Activated naive CD4-positive, alpha-beta T cell treated with anti-CD3 and anti-CD28 coated beads, Interleukin-2, amount 50 U/mL, for 72 hours (primary cell): Measurements from ENCODE around the gene SOCS3. TPM values are rescaled to one million over a fixed set of nuclear protein-coding genes. Genes with fewer than 3 reads are reported as not detected.

Source experiments
- ATAC-seq, 2 donors: fragments of 150-1000 bp; cut with Tn5 transposase; 2 replicates each; pipeline ENCODE4 v1.10.0; 2021; ENCODE audit warnings: mild to moderate bottlenecking in 2 of 2, moderate library complexity in 2 of 2
- DNase-seq, 2 donors: peaks; one replicate each; pipeline ENCODE4 v3.0.0; 2021 to 2022; ENCODE audit warnings: low spot score in 2 of 2
- H3K27ac Mint-ChIP-seq, 2 donors: one replicate each; pipeline ENCODE4 v1.8.0; 2022; ENCODE audit warnings: mild to moderate bottlenecking in 2 of 2, mixed read lengths in 2 of 2
- H3K36me3 Mint-ChIP-seq, 2 donors: one replicate each; pipeline ENCODE4 v1.8.0; 2022; ENCODE audit warnings: mixed read lengths in 2 of 2
- H3K9me3 Mint-ChIP-seq, 2 donors: one replicate each; pipeline ENCODE4 v1.8.0; 2022; ENCODE audit warnings: mixed read lengths in 2 of 2
- total RNA-seq, 2 donors: library from RNA; stranded (reverse); gene quantifications; one replicate each; pipeline ENCODE4 v1.2.3, GENCODE V29; 2022

The SOCS3 gene
- total RNA-seq, 2 donors from 2014 or later, result 179 to 182 TPM

DNA sequence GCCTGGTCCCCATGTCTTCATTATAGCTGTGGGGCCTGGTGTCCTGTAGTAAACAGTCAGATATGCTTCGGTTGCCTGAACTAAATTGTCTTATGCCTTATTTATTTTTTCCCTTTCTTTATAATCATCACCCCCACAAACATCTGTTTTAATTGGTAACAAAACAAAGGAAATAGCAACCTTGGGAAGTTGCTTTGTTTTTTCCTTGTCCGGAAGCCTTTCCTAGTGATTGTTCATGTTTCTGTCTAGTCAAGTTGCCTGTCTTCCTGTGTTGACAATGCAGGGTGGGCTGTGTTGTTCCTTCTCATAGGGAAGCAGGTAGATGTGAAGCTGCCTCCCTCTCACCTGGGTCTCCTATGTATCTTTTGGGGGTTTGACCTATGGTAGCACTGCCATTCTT is 35.3 kb upstream of the SOCS3 start:
- no peak for ATAC-seq
- no peaks in the 10 kb centered on the region for H3K9me3 Mint-ChIP-seq

DNA sequence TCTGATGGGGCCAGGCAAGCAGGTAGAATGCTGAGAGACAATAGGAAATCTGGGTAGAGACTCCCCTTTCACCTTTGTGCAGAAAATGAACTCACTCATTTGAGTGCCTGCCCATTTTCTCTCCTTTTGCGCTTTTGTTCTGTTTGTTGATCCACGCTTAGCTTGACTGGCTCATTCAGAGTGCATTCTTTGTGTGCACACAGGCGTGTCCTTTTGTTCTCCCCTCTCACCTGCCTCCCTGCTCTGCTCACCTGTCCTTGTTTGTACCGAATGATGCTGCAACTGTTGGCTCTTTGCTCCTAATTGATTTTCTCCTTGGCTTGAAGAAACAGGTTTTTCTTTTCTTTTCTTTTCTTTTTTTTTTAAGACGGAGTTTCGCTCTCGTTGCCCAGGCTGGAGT is 34.3 kb upstream of the SOCS3 start:
- DNase-seq (no peak), ATAC-seq (no peak)
- no peaks in the 10 kb centered on the region for H3K9me3 Mint-ChIP-seq
- H3K27ac Mint-ChIP-seq, result no peak overlapping the region
- peaks cover 12 to 29% of the 10 kb centered on the region in 2 donors for H3K36me3 Mint-ChIP-seq

More for the DNA sequence above, 35.3 kb upstream of the SOCS3 start:
- DNase-seq, result no peak
- Mint-ChIP-seq H3K36me3 (peaks cover 12 to 22% of the 10 kb centered on the region in 2 donors), H3K27ac (peak overlapping the region; percentile 6 to 29)

DNA sequence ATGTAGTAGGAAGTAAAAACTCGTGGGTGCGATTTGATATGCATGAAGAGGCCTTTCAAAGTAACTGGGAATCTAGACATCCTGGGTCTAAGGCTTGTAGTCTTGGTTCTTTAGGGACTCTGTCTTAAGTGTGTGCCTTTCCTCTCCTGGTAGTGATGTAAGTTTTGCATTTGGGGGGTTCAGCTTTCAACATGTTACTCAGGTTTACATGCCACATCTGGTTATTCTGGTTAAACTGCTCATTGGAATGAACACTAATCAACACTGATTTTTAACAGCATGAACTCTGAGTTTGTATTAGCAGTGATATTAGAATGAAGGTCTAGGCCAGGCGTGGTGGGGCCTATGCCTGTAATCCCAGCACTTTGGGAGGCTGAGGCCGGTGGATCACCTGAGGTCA is 33.7 kb upstream of the SOCS3 start:
- no peak for DNase-seq
- ATAC-seq, result no peak
- Mint-ChIP-seq H3K36me3 (peaks cover 12 to 35% of the 10 kb centered on the region in 2 donors), H3K27ac (no peak overlapping the region), H3K9me3 (no peaks in the 10 kb centered on the region)

DNA sequence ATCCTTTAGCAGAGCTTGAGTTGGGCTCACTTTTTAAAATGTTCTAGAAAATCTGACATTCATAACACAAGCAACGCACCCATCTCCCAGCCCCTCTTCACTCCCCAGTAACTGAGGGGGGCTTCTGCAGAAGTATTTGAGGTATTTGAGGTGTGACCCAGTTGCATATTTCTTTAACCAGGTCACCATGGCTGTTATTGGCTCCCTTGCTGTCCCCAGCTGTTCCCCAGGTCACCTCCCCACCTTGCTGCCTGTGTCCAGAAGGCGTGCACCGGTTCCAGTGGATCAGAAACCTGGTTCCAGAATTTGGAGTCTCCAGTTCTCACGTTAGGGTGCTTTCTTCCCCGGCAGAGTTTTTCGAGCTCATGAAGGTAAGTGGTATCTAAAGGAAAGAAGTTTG is 32.4 kb upstream of the SOCS3 start:
- DNase-seq (no peak), ATAC-seq (no peak)
- Mint-ChIP-seq H3K27ac (peak overlapping the region; percentile 28 to 77), H3K9me3 (no peaks in the 10 kb centered on the region), H3K36me3 (peaks cover 12 to 45% of the 10 kb centered on the region in 2 donors)

DNA sequence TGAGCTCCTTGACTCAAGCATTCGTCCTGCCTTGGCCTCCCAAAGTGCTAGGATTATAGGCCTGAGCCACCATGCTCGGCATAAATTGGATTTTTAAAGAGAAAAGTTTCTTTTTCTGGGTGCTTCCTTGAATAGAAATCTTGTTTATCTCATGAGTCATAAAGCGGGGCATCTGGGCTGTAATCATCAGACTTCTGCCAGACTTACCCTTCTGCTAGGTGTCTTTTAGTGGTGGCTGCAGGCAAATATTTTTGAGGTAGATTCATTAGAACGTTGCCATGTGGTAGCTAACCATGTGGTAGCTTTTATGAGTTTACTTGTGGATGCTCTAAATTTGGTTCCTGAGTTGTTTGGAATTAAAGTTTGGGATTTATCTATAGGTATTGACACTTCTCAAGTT is 32.0 kb upstream of the SOCS3 start:
- H3K9me3 Mint-ChIP-seq, result no peaks in the 10 kb centered on the region
- H3K36me3 Mint-ChIP-seq, result peaks cover 12 to 48% of the 10 kb centered on the region in 2 donors
- no peak for ATAC-seq
- no peak for DNase-seq
- H3K27ac Mint-ChIP-seq, result peak overlapping the region; percentile 28 to 81

DNA sequence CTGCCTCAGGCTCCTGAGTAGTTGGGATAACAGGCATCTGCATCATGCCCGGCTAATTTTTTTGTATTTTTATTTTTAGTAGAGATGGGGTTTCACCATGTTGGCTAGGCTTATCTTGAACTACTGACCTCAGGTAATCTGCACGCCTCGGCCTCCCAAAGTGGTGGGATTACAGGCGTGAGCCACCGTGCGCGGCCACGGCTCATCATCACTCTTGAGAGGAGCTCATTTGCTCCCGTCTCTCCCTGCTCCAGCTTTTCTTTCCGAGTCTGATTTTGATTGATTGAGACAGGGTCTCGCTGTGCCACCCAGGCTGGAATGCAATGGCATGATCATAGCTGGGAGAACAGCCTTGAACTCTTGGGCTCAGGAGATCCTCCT is 31.2 kb upstream of the SOCS3 start:
- H3K36me3 Mint-ChIP-seq, result peaks cover 15 to 50% of the 10 kb centered on the region in 2 donors
- ATAC-seq (no peak), DNase-seq (no peak)
- peak overlapping the region; percentile 28 to 81 for H3K27ac Mint-ChIP-seq
- no peaks in the 10 kb centered on the region for H3K9me3 Mint-ChIP-seq

DNA sequence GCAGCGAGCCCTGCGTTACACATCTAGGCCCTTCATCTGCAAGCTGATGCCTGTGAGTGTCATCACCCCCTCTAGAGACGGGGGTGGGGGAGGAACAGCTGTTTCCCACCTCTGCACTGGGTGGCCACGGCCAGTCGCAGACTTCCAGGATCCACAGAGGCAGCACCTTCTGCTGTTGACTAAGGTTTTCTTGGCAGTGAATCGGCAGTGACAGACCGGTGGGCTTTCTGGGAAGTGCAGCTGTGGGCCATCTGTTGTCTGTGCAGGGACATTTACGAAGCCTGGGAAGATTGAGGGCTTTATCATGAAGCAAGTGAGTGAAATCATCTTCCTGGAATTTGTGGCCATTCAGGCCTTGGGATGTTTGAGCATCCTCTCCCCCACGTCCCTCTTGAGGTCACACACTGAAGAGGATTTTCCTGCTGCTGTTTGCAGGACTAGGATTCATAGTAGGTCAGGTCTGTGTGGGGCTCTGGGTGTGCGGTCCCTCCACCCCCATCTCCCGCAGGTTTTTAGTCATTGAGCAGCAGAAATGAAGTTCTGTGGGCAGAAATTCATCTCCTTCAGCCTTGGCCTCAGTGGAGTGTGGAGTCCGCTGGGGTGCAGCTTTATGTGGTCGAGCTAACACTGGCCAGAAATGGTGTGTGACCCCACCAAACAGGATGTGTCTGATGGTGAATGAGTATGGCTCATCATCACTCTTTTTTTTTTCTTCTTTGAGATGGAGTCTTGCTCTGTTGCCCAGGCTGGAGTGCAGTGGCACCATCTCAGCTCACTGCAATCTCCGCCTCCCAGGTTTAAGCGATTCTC is 30.6 kb upstream of the SOCS3 start:
- no peak for ATAC-seq

DNA sequence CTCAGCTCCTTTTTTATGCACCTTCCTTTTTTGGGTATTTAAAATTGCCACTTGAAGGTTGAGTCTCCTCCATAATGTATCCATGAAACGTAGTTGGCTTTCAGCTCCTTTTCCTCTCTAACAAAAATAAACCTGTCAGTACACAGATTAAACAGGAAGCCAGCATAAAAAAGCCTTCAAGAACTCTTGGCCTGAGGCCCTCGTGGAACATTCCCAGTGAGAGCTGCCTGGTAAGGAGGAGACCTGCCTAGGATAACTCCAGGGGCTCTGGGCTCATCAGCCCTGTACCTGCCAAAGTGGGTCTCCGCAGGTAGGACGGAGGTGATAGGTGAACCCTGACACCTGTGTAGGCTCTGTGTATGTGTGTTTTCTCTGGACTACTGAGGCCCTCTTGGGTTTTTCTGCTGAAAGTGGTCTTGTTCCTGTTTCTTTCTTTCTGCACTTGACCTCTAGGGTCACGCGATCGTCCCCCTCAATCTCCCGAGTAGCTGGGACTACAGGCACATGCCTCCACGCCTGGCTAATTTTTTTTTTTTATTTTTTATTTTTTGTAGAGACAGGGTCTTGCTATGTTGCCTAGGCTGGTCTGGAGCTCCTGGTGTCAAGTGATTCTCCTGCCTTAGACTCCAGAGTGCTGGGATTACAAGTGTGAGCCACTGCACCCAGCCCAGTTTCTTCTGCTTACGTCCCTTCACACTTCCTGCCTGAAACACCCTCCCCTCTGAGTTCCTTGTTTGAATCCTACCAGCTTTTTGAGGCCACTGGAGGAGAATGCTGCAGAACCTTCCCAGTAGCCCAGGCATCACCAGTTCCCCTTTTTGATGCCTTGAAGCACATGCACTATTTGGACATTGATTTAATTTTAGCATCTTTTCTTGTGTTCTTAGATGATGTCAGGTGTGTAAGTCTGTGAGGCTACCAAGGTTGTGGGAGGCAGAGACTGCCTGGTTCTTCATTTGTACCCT is 28.4 kb upstream of the SOCS3 start:
- Mint-ChIP-seq H3K36me3 (peaks cover 10 to 63% of the 10 kb centered on the region in 2 donors), H3K27ac (peak overlapping the region; percentile 98 to 99), H3K9me3 (no peaks in the 10 kb centered on the region)
- ATAC-seq, result no peak
- DNase-seq, result no peak

More for the DNA sequence above, 30.6 kb upstream of the SOCS3 start:
- Mint-ChIP-seq H3K9me3 (no peaks in the 10 kb centered on the region), H3K27ac (peak overlapping the region; percentile 81 to 99), H3K36me3 (peaks cover 12 to 55% of the 10 kb centered on the region in 2 donors)
- no peak for DNase-seq

DNA sequence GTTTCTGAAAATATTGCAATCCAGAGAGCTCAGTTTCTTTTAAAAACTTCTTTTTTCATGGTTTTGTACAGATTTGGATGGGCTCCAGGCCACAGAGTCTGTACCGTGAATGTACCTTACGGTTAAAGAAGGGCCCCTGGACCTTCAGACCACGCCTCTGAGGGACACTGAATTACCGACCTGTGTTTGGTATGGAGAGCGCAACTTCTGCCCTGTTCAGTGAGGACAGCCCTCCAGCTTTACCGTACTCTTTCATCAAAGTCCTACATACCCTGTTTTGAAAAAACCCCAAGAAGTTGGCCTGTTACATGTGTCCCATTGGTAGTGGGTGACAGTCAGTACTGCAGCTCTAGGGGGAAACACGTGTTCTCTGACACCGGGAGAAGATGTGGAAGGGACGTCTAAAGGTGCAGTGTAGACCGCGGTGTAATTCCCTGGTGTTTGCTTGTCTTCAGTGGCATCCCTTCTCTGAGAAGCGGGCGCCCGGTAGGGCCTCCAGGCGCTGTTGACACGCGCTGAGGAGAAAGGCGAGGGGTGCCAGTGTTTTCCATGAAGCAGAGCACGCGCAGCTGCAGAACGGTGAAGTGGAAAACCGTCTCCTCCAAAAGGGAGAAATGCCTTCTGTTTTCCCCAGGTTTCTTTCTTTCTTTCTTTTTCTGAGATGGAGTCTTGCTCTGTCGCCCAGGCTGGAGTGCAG is 24.8 kb upstream of the SOCS3 start:
- Mint-ChIP-seq H3K9me3 (no peaks in the 10 kb centered on the region), H3K36me3 (peaks cover 18 to 81% of the 10 kb centered on the region in 2 donors), H3K27ac (peak overlapping the region; percentile 98 to 99)
- DNase-seq, result no peak
- peak in 1 of 2 donors; percentile 16 for ATAC-seq

DNA sequence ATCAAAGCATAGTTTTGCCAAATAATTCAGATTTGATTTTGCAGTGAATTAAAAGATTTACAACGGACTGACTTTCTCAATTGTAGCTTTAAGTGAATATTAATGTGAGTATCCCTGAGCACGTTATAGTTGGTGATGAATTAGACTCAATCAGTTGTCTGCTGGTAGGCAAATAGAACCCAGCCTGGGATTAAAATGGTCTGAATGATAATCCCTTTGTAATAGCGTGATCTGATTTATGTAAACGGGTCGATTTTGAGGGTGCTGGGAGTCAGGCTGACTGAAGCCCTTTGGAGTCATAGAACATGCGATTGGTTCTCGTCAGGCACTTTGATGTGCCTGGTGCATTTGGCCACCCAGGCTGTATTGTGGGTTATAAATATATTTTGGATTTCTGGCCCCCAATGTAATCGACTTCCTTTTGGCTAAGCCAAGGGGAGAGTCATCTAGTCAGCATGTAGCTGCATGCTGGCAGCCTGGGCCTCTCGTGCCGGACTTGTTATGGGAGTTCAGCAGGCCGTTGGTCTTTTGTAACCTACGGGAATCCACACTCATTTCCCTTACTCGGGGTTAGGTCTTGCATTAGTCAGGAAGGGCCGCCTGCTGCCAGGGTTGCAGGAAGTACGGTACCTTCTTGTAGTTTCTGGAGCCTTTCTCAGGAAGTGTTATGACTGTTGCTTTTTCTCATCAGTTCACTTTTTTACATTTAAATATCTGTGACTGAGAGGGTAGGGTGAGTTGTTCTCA is 24.0 kb upstream of the SOCS3 start:
- H3K27ac Mint-ChIP-seq, result peak overlapping the region; percentile 98 to 99
- DNase-seq (peak; percentile 71 to 87), ATAC-seq (peak; percentile 67 to 71)
- H3K9me3 Mint-ChIP-seq, result no peaks in the 10 kb centered on the region
- peaks cover 24 to 82% of the 10 kb centered on the region in 2 donors for H3K36me3 Mint-ChIP-seq

DNA sequence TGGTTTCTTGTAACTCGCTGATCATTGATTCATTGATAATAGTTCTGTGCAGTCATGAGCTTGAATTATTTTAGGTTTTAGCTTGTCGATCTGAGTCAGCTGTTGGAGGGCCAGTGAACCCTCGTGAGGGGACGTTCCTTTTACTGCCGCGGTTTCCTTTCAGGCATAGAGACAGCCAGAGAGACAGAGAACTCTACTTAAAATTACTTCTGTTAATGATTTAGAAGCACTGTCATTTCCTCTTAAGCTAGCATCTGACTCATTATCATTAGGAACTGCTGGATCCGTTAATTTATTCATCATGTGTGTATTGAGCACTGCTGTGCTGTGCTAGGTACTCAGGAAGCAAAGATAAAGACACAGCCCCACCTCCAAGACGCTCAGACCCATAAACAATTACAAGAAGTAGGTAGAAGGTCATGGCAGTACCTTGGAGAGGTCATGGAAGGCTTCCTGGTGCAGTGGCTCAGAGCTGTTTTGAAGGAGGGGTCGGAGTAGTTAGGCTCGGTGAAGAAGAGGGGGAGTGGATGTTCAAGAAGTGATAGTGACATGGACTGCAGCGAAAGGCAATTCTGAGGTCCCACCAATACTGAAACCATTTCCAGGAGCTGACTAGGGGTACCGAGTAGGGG is 21.8 kb upstream of the SOCS3 start:
- Mint-ChIP-seq H3K36me3 (peaks cover 25 to 67% of the 10 kb centered on the region in 2 donors), H3K9me3 (no peaks in the 10 kb centered on the region), H3K27ac (peak overlapping the region; percentile 98 to 99)
- peak; percentile 15 to 29 for ATAC-seq
- DNase-seq, result peak in 1 of 2 donors; percentile 37

DNA sequence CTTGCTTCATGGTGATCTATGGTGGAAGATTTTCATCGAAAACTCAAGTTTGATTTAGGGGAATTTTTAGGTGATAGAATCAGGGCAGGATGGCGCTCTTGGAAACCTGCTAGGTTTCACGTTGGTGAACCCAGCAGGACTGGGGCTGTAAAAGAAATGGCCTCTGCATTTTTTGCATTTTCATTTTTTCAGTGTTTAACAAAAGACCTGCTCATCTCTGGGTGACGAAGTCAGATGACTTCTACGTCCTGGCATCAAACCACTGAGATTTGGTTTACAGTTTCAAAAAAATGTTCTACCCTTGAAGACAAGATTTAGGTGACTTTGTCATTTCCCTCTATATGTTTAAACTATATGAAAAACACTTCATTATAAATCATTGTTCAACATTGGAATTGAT is 20.5 kb upstream of the SOCS3 start:
- no peak for DNase-seq
- peaks cover 22 to 54% of the 10 kb centered on the region in 2 donors for H3K36me3 Mint-ChIP-seq

DNA sequence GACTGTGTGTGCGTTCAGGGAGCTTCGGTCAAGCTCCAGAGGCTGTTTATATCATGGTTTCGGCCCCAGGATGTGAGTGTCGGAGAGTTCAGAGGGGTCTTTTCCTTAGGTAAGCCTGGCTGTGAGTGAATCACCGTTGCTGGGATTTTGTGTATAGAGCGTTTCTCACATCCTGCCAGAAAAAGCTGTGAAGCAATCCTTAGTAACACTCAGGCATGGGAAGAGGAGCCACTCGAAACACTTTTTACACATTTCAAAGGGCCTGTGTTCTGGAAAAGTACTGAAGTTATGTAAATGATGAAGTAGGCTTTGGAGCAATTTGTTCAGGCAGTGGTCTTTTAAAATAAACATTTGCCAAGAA is 19.2 kb upstream of the SOCS3 start:
- DNase-seq, result no peak
- ATAC-seq, result peak in 1 of 2 donors; percentile 23
- peak overlapping the region; percentile 97 to 99 for H3K27ac Mint-ChIP-seq
- H3K36me3 Mint-ChIP-seq, result peaks cover 22 to 48% of the 10 kb centered on the region in 2 donors
- H3K9me3 Mint-ChIP-seq, result no peaks in the 10 kb centered on the region

More for the DNA sequence above, 20.5 kb upstream of the SOCS3 start:
- no peak for ATAC-seq
- H3K9me3 Mint-ChIP-seq, result no peaks in the 10 kb centered on the region
- H3K27ac Mint-ChIP-seq, result peak overlapping the region; percentile 98 to 99

DNA sequence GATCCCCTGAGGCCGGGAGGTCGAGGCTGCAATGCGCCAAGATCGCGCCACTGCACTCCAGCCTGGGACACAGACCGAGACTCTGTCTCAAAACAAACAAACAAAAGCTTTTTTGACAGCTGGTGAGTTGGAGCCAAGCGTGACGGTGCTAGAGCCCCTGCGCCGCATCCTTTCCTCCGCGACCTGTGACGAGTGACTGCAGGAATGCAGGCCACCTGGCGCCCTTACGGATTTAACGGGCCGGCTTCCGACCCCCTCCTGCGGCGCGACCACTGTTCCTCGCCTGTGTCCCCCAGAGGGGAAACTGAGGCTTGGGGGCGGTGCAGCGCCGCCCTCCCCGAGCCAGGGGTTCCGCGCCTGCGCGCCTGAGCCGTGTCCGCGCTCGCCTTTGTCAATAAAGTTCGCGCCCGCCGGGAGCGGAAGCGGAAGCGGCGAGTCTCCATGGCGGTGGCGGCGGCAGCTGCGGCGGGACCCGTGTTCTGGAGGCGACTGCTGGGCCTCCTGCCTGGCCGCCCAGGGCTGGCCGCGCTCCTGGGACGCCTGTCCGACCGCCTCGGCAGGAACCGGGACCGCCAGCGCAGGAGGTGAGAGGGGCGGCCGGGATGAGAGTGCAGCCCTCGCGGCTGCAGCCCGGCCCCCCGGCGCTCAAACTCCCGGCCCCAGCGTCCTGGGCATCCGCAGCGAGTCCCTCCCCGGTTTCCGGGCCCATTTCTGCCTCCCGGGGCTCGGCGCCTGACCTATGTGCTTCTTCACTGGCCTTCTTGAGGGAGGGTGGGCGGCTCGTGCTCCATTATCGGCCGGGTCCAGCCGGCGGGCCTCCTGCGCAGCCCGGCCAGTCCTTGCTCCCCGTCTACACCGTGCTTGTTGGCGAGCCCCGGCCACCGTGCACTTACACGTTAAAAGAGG is 18.6 kb upstream of the SOCS3 start, which contains the start of gene PGS1:
PGS1 (plus strand) TSS at position 425 of the 906 bp plus-strand sequence; CDS start at position 442, 17 bp downstream.
- H3K36me3 Mint-ChIP-seq, result peaks cover 17 to 42% of the 10 kb centered on the region in 2 donors
- ATAC-seq, result peak; percentile 29 to 41
- no peaks in the 10 kb centered on the region for H3K9me3 Mint-ChIP-seq
- peak; percentile 85 to 88 for DNase-seq
- peak within 1 kb of the TSS; percentile 97 to 99 for H3K27ac Mint-ChIP-seq
